ENCODE data around the gene MC3R. TPM values are rescaled to one million over a fixed set of nuclear protein-coding genes. Genes with fewer than 3 reads are reported as not detected.

Gene MC3R
- total and polyA plus RNA-seq, 2 donors (not counting 1 experiment from before 2014, with no cell fraction given) = not detected

- no peak overlapping the region for H2AFZ ChIP-seq (ENCODE audit: low read length)
- no peaks in the 10 kb centered on the region for H3K9me3 ChIP-seq (ENCODE audit: control insufficient read depth, insufficient read depth, low read depth, low read length)
- no peaks in the 10 kb centered on the region for H3K79me2 ChIP-seq (ENCODE audit: control insufficient read depth, insufficient read depth, low read length)
- no peaks in the 10 kb centered on the region for H3K27me3 ChIP-seq (ENCODE audit: control insufficient read depth, insufficient read depth, low read length)
- H4K20me1 ChIP-seq (ENCODE audit: control insufficient read depth, extremely low read depth, insufficient read depth, low read length) = no peaks in the 10 kb centered on the region
- TF ChIP-seq EZH2 (IDR thresholded peaks at IDR 0.05; ENCODE audit: low read length, missing control alignments) = no peak
- TF ChIP-seq, protein P1, sequence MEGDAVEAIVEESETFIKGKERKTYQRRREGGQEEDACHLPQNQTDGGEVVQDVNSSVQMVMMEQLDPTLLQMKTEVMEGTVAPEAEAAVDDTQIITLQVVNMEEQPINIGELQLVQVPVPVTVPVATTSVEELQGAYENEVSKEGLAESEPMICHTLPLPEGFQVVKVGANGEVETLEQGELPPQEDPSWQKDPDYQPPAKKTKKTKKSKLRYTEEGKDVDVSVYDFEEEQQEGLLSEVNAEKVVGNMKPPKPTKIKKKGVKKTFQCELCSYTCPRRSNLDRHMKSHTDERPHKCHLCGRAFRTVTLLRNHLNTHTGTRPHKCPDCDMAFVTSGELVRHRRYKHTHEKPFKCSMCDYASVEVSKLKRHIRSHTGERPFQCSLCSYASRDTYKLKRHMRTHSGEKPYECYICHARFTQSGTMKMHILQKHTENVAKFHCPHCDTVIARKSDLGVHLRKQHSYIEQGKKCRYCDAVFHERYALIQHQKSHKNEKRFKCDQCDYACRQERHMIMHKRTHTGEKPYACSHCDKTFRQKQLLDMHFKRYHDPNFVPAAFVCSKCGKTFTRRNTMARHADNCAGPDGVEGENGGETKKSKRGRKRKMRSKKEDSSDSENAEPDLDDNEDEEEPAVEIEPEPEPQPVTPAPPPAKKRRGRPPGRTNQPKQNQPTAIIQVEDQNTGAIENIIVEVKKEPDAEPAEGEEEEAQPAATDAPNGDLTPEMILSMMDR (conservative IDR thresholded peaks at IDR 0.05 in 1 of 2, IDR thresholded peaks at IDR 0.05 in 1 of 2; ENCODE audit: low read depth in 1 of 2, low read length in 2 of 2) = no peak
- no peak overlapping the region for H3K9ac ChIP-seq (ENCODE audit: insufficient read depth, low read length)
- no peak for DNase-seq (ENCODE audit: low read depth in 2 of 2)
- no peaks in the 10 kb centered on the region for H3K4me1 ChIP-seq (ENCODE audit: control insufficient read depth, extremely low read depth, insufficient read depth, low read length)
- no peak overlapping the region for H3K27ac ChIP-seq (ENCODE audit: insufficient read depth, low read length)
- no peak overlapping the region for H3K4me2 ChIP-seq (ENCODE audit: extremely low read depth, insufficient read depth, low read length)
- H3K36me3 ChIP-seq (ENCODE audit: control insufficient read depth, insufficient read depth, low read length) = no peaks in the 10 kb centered on the region
- H3K4me3 ChIP-seq (replicated peaks in 1 of 4; ENCODE audit: control extremely low read depth in 1 of 4, insufficient read depth in 1 of 4, low read depth in 3 of 4, low read length in 4 of 4) = no peak overlapping the region
Observed at GRCh38 chr20:56259948-56260347, 11.4 kb downstream of the MC3R start.

- no peak overlapping the region for H3K9ac ChIP-seq (ENCODE audit: insufficient read depth, low read length)
- TF ChIP-seq, protein P1 (conservative IDR thresholded peaks at IDR 0.05 in 1 of 2, IDR thresholded peaks at IDR 0.05 in 1 of 2; ENCODE audit: low read depth in 1 of 2, low read length in 2 of 2) = no peak
- no peak for TF ChIP-seq EZH2 (IDR thresholded peaks at IDR 0.05; ENCODE audit: low read length, missing control alignments)
- H3K27ac ChIP-seq (ENCODE audit: insufficient read depth, low read length) = no peak overlapping the region
- H2AFZ ChIP-seq (ENCODE audit: low read length) = no peak overlapping the region
- H3K4me2 ChIP-seq (ENCODE audit: extremely low read depth, insufficient read depth, low read length) = no peak overlapping the region
- no peaks in the 10 kb centered on the region for H4K20me1 ChIP-seq (ENCODE audit: control insufficient read depth, extremely low read depth, insufficient read depth, low read length)
- H3K9me3 ChIP-seq (ENCODE audit: control insufficient read depth, insufficient read depth, low read depth, low read length) = no peaks in the 10 kb centered on the region
- H3K27me3 ChIP-seq (ENCODE audit: control insufficient read depth, insufficient read depth, low read length) = no peaks in the 10 kb centered on the region
- H3K4me3 ChIP-seq (replicated peaks in 1 of 4; ENCODE audit: control extremely low read depth in 1 of 4, insufficient read depth in 1 of 4, low read depth in 3 of 4, low read length in 4 of 4) = no peak overlapping the region
- no peaks in the 10 kb centered on the region for H3K79me2 ChIP-seq (ENCODE audit: control insufficient read depth, insufficient read depth, low read length)
- H3K4me1 ChIP-seq (ENCODE audit: control insufficient read depth, extremely low read depth, insufficient read depth, low read length) = no peaks in the 10 kb centered on the region
- DNase-seq (ENCODE audit: low read depth in 2 of 2) = no peak
- H3K36me3 ChIP-seq (ENCODE audit: control insufficient read depth, insufficient read depth, low read length) = no peaks in the 10 kb centered on the region
Observed at GRCh38 chr20:56268536-56268935, 20.0 kb downstream of the MC3R start.

- Histone ChIP-seq H3K9me3 (ENCODE audit: control insufficient read depth, insufficient read depth, low read depth, low read length) (no peaks in the 10 kb centered on the region), H3K4me1 (ENCODE audit: control insufficient read depth, extremely low read depth, insufficient read depth, low read length) (no peaks in the 10 kb centered on the region), H3K4me3 (replicated peaks in 1 of 4; ENCODE audit: control extremely low read depth in 1 of 4, insufficient read depth in 1 of 4, low read depth in 3 of 4, low read length in 4 of 4) (no peak overlapping the region), H3K27me3 (ENCODE audit: control insufficient read depth, insufficient read depth, low read length) (no peaks in the 10 kb centered on the region), H3K4me2 (ENCODE audit: extremely low read depth, insufficient read depth, low read length) (no peak overlapping the region), H3K79me2 (ENCODE audit: control insufficient read depth, insufficient read depth, low read length) (no peaks in the 10 kb centered on the region), H3K36me3 (ENCODE audit: control insufficient read depth, insufficient read depth, low read length) (no peaks in the 10 kb centered on the region), H4K20me1 (ENCODE audit: control insufficient read depth, extremely low read depth, insufficient read depth, low read length) (no peaks in the 10 kb centered on the region), H3K9ac (ENCODE audit: insufficient read depth, low read length) (no peak overlapping the region), H2AFZ (ENCODE audit: low read length) (no peak overlapping the region), H3K27ac (ENCODE audit: insufficient read depth, low read length) (no peak overlapping the region)
- TF ChIP-seq EZH2 (IDR thresholded peaks at IDR 0.05; ENCODE audit: low read length, missing control alignments) = no peak
- TF ChIP-seq, protein P1 (conservative IDR thresholded peaks at IDR 0.05 in 1 of 2, IDR thresholded peaks at IDR 0.05 in 1 of 2; ENCODE audit: low read depth in 1 of 2, low read length in 2 of 2) = no peak
- DNase-seq (ENCODE audit: low read depth in 2 of 2) = no peak
Observed at GRCh38 chr20:56271974-56272373, 23.4 kb downstream of the MC3R start.
